ENCODE measurements around the gene UNC13A. TPM values are rescaled to one million over a fixed set of nuclear protein-coding genes. Genes with fewer than 3 reads are reported as not detected.

UNC13A gene
- total and polyA plus RNA-seq, 2 of the 13 experiments (the other 11 are each of a cell fraction or from before 2014, with no cell fraction given) = 0.11 to 0.45 TPM

DNA sequence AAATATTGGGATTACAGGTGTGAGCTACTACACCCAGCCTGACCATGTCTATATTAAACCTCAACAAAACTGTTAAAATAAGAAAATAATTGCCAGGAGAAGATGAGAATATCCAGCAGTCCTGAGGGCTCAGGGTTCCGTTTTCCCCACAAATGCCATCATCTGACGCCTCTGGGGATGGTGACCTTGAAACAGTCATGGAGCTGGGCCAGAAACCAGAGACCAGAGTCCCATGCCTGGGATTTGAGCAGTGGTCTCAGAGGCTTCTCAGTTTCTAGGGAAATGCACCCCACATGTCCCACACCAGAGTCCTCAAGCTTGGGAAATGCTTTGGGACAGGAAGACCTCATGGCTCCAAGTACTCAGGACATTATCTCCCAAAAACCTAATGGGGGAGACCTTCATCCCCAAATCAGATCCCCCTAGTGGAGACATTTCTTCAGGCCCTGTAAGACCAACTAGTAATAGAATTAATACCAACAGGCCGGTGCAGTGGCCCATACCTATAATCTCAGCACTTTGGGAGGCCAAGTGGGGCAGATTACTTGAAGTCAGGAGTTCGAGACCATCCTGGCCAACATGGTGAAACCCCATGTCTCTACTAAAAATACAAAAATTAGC lies 28.3 kb upstream of the UNC13A start:
- no peak overlapping the region for H2AFZ ChIP-seq (ENCODE audit: low read length)
- ChIA-PET POLR2A (no interaction called here), CTCF (ENCODE audit: low intra/inter-chr PET ratio, low total read pairs) (no interaction called here)
- H3K27ac ChIP-seq (ENCODE audit: extremely low read length, insufficient read depth, low read length) = no peak overlapping the region
- no peak for FAIRE-seq
- peaks cover 11% of the 10 kb centered on the region; the same call in 1 of the 2 replicates for H4K20me1 ChIP-seq (ENCODE audit: insufficient read depth, low read length)
- no TSS peak for BruUV-seq (replicated peaks)
- peaks cover 42% of the 10 kb centered on the region for H3K4me1 ChIP-seq (ENCODE audit: insufficient read depth, low read length)
- no peak for ATAC-seq
- no peak overlapping the region for H3K9ac ChIP-seq (ENCODE audit: insufficient read depth, low read depth, low read length)
- intact Hi-C loops (cut with micrococcal nuclease; ENCODE audit: unreplicated experiment) (no loop called here), in situ Hi-C loops (cut with HindIII; ENCODE audit: extremely low pct_ligation_motif_present, low pct_unique_long_range_greater_than_20kb) (no loop called here)
- peaks cover 16% of the 10 kb centered on the region for H3K79me2 ChIP-seq (ENCODE audit: insufficient read depth, low read length)
- no peaks in the 10 kb centered on the region for H3K9me3 ChIP-seq (ENCODE audit: low read length)
- 32% methylated on average over 4 of the region's 4 CpGs for WGBS (ENCODE audit: low lambda C conversion rate)
- no peak for TF ChIP-seq REPIN1 (CRISPR knock-in tag; IDR thresholded peaks at IDR 0.05; ENCODE audit: borderline replicate concordance, low read depth)
- TF ChIP-seq GTF2F1 (IDR thresholded peaks at IDR 0.05; ENCODE audit: low read length) = no peak
- TF ChIP-seq RARG (CRISPR knock-in tag; IDR thresholded peaks at IDR 0.05; ENCODE audit: low read depth) = no peak
- TF ChIP-seq, protein P1, sequence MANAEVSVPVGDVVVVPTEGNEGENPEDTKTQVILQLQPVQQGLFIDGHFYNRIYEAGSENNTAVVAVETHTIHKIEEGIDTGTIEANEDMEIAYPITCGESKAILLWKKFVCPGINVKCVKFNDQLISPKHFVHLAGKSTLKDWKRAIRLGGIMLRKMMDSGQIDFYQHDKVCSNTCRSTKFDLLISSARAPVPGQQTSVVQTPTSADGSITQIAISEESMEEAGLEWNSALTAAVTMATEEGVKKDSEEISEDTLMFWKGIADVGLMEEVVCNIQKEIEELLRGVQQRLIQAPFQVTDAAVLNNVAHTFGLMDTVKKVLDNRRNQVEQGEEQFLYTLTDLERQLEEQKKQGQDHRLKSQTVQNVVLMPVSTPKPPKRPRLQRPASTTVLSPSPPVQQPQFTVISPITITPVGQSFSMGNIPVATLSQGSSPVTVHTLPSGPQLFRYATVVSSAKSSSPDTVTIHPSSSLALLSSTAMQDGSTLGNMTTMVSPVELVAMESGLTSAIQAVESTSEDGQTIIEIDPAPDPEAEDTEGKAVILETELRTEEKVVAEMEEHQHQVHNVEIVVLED (CRISPR knock-in tag; IDR thresholded peaks at IDR 0.05; ENCODE audit: borderline replicate concordance) = no peak
- TF ChIP-seq DBP (CRISPR knock-in tag; IDR thresholded peaks at IDR 0.05; ENCODE audit: not compliant biosample characterization) = no peak
- TF ChIP-seq, protein P2, sequence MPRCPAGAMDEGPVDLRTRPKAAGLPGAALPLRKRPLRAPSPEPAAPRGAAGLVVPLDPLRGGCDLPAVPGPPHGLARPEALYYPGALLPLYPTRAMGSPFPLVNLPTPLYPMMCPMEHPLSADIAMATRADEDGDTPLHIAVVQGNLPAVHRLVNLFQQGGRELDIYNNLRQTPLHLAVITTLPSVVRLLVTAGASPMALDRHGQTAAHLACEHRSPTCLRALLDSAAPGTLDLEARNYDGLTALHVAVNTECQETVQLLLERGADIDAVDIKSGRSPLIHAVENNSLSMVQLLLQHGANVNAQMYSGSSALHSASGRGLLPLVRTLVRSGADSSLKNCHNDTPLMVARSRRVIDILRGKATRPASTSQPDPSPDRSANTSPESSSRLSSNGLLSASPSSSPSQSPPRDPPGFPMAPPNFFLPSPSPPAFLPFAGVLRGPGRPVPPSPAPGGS (CRISPR knock-in tag; IDR thresholded peaks at IDR 0.05) = no peak
- TF ChIP-seq MAFG (CRISPR knock-in tag; IDR thresholded peaks at IDR 0.05) = no peak
- TF ChIP-seq ZNF292 (CRISPR knock-in tag; IDR thresholded peaks at IDR 0.05; ENCODE audit: borderline replicate concordance, low read depth) = no peak
- TF ChIP-seq TEAD3 (CRISPR knock-in tag; optimal IDR thresholded peaks at IDR 0.05; ENCODE audit: borderline replicate concordance) = no peak
- TF ChIP-seq ISL2 (CRISPR knock-in tag; IDR thresholded peaks at IDR 0.05) = no peak
- TF ChIP-seq MAX (IDR thresholded peaks at IDR 0.05) = no peak
- no peak for TF ChIP-seq CENPT (CRISPR knock-in tag; IDR thresholded peaks at IDR 0.05; ENCODE audit: low read depth)
- TF ChIP-seq FIP1L1 (IDR thresholded peaks at IDR 0.05; ENCODE audit: borderline replicate concordance, insufficient read depth, low read depth, low read length) = no peak
- TF ChIP-seq BHLHE40 (IDR thresholded peaks at IDR 0.05; ENCODE audit: low read length) = no peak
- no peak for TF ChIP-seq ZNF484 (CRISPR knock-in tag; IDR thresholded peaks at IDR 0.05; ENCODE audit: borderline replicate concordance, low read depth)
- no peak for TF ChIP-seq ZNF589 (CRISPR knock-in tag; conservative IDR thresholded peaks at IDR 0.05)
- no peaks in the 10 kb centered on the region for H3K36me3 ChIP-seq (replicated peaks in 1 of 2; ENCODE audit: control insufficient read depth in 1 of 2, insufficient read depth in 2 of 2, low read length in 2 of 2)
- no peak overlapping the region for H3K4me2 ChIP-seq (ENCODE audit: low read depth, low read length)
- H3K4me3 ChIP-seq (replicated peaks in 1 of 3; ENCODE audit: insufficient read depth in 1 of 3, low read depth in 2 of 3, low read length in 3 of 3) = no peak overlapping the region
- no peaks in the 10 kb centered on the region; a peak in 1 of 5 replicates for H3K27me3 ChIP-seq (ENCODE audit: control insufficient read depth in 1 of 2, insufficient read depth in 2 of 2, low read length in 2 of 2)
- peak; percentile 9 for DNase-seq (ENCODE audit: low spot score)

Data from HepG2 (cell line).